H1 (cell line): ENCODE data around the gene C8B. TPM values are rescaled to one million over a fixed set of nuclear protein-coding genes. Genes with fewer than 3 reads are reported as not detected.

ENCODE experiments used
- polyA plus RNA-seq, 7 experiments: library from polyadenylated mRNA; depleted of rRNA in 3 of 7; stranded (reverse) in 5 of 7; unstranded in 2 of 7; fragments of >200 nt in 5 of 7; fragments of 200-250 nt in 2 of 7; gene quantifications; 1 replicate in 5 of 7; 2 replicates in 1 of 7; 4 replicates in 1 of 7; pipeline versions ENCODE4 v1.2.1 to v1.2.3, GENCODE V29; 2011 to 2013; ENCODE audit warnings: missing spikeins in 2 of 7, mixed read lengths in 2 of 7
- total RNA-seq: library from RNA; stranded (reverse); fragmentation: NEBNext Ultra II Directional; extraction: Animal tissue kit (Norgen Biotek cat#: 25700); gene quantifications from 2 replicates; pipeline ENCODE4 v1.2.1, GENCODE V29; 2021

The C8B gene
- total and polyA plus RNA-seq, 2 of the 8 experiments (the other 6 are each of a cell fraction or from before 2014, with no cell fraction given) = not detected

Other genes with a start within 250 kb of the C8B start
- gene FYB2, start 146.6 kb downstream of the C8B start, total RNA-seq = 0.11 and 0.21 TPM in 2 replicates
- 0.08 and 0.17 TPM in 2 replicates for gene FYB2, start 146.6 kb downstream of the C8B start, polyA plus RNA-seq (2011; rRNA removed)
- gene C8A, start 111.2 kb downstream of the C8B start, total RNA-seq = not detected in 2 replicates
- gene C8A, start 111.2 kb downstream of the C8B start, polyA plus RNA-seq (2011; rRNA removed) = not detected in 2 replicates